CD4-positive, CD25-positive, alpha-beta regulatory T cell (primary cell): ENCODE measurements around the gene PRKCE. TPM values are rescaled to one million over a fixed set of nuclear protein-coding genes. Genes with fewer than 3 reads are reported as not detected.

Source experiments
- ATAC-seq, 2 donors: fragments of 150-1000 bp; cut with Tn5 transposase; one replicate each; pipeline ENCODE4 v1.10.0; 2021; ENCODE audit warnings: low read depth in 2 of 2, moderate number of reproducible peaks in 2 of 2, moderate library complexity in 1 of 2
- DNase-seq, 3 donors: peaks; one replicate each; pipeline versions ENCODE4 v3.0.0 to v3.0.0-alpha.2; 2012 to 2022; ENCODE audit warnings: mixed read lengths in 1 of 3
- H3K27ac ChIP-seq: one replicate; pipeline ENCODE4 v1.7.0; 2013; ENCODE audit warnings: mild to moderate bottlenecking, low read length; ENCODE audit not compliant: insufficient read depth, poor library complexity, severe bottlenecking
- H3K27me3 ChIP-seq: one replicate; pipeline ENCODE4 v1.7.0; 2013; ENCODE audit warnings: low read length; ENCODE audit not compliant: control insufficient read depth, insufficient read depth
- H3K36me3 ChIP-seq: one replicate; pipeline ENCODE4 v1.7.0; 2013; ENCODE audit warnings: mild to moderate bottlenecking, low read length, moderate library complexity; ENCODE audit not compliant: control insufficient read depth, insufficient read depth
- H3K4me1 ChIP-seq: 2 replicates; pipeline ENCODE4 v1.7.0; 2013; ENCODE audit warnings: mild to moderate bottlenecking, low read length; ENCODE audit not compliant: insufficient read depth, control insufficient read depth, poor library complexity, severe bottlenecking
- H3K4me3 ChIP-seq: one replicate; pipeline ENCODE4 v1.7.0; 2013; ENCODE audit warnings: low read depth, mild to moderate bottlenecking, low read length, moderate library complexity
- H3K9me3 ChIP-seq, 2 experiments: 1 replicate in 1 of 2; 2 replicates in 1 of 2; pipeline ENCODE4 v1.7.0; 2013; ENCODE audit warnings: low read length in 2 of 2, mild to moderate bottlenecking in 1 of 2, moderate library complexity in 1 of 2; ENCODE audit not compliant: control insufficient read depth in 2 of 2
- H3K27ac Mint-ChIP-seq, 3 donors: one replicate each; pipeline ENCODE4 v1.8.0; 2020 to 2022; ENCODE audit warnings: mild to moderate bottlenecking in 3 of 3, mixed read lengths in 3 of 3, moderate library complexity in 2 of 3
- H3K27me3 Mint-ChIP-seq: one replicate; pipeline ENCODE4 v1.8.0; 2022; ENCODE audit warnings: mild to moderate bottlenecking, mixed read lengths
- H3K36me3 Mint-ChIP-seq: one replicate; pipeline ENCODE4 v1.8.0; 2020; ENCODE audit warnings: mixed read lengths
- H3K4me1 Mint-ChIP-seq, 4 donors: one replicate each; pipeline ENCODE4 v1.8.0; 2020 to 2022; ENCODE audit warnings: mixed read lengths in 4 of 4, mild to moderate bottlenecking in 1 of 4
- H3K4me3 Mint-ChIP-seq, 4 donors: one replicate each; pipeline ENCODE4 v1.8.0; 2020 to 2022; ENCODE audit warnings: mild to moderate bottlenecking in 4 of 4, mixed read lengths in 4 of 4, moderate library complexity in 3 of 4
- H3K9me3 Mint-ChIP-seq, 7 donors: one replicate each; pipeline ENCODE4 v1.8.0; 2020 to 2022; ENCODE audit warnings: mixed read lengths in 7 of 7, mild to moderate bottlenecking in 3 of 7, moderate library complexity in 2 of 7
- polyA plus RNA-seq, 4 donors: library from polyadenylated mRNA; unstranded; fragments of 300-500 nt; fragmentation: Illumina TruSeq; gene quantifications; one replicate each; pipeline ENCODE4 v1.2.3, GENCODE V29; 2021
- total RNA-seq: library from RNA; stranded (reverse); gene quantifications from one replicate; pipeline ENCODE4 v1.2.3, GENCODE V29; 2022

PRKCE gene
- total and polyA plus RNA-seq, 5 donors from 2014 or later, result 0.78 to 16.5 (median 1.3) TPM

DNA sequence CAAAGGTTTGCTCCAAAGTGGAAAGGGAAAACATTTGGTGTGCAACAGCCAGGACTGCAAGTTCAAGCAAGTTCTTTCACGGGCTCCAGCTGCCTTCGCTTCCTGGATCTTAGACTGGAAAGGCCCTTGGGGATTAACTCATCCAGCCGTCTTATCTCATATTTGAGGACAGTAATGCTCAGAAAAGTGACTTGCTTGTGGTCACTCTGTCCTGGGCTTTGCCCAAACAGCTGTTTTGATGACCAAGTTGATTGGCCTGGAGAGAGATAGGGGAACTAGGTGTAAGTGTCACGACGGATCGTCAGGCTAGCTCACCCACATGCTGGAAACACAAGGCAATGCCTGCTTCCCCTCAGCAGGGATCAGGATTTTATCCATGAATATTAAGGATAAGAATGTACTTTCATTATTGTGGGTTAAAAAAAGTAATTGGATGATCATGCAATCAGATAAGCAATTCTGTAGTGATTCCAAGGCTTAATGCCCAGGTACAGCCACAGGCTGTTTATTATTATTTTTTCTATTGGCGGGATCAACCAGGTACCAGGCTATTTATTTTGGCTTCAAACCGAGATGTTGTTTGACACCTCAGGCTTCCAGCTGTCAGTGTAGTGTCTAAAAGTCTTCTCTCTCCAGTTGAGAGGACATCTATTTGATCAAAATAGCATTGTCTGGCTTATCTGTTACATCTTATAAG is 483.2 kb downstream of the PRKCE start:
- H3K9me3 ChIP-seq, result no peaks in the 10 kb centered on the region
- Mint-ChIP-seq H3K4me3 (no peak overlapping the region), H3K27me3 (peaks cover 4% of the 10 kb centered on the region), H3K36me3 (peaks cover 3% of the 10 kb centered on the region), H3K27ac (no peak overlapping the region), H3K4me1 (no peaks in the 10 kb centered on the region), H3K9me3 (no peaks in the 10 kb centered on the region)
- no peaks in the 10 kb centered on the region for H3K27me3 ChIP-seq
- H3K36me3 ChIP-seq, result no peaks in the 10 kb centered on the region
- ATAC-seq (no peak), DNase-seq (no peak)
- no peak overlapping the region for H3K4me3 ChIP-seq
- H3K4me1 ChIP-seq, result no peaks in the 10 kb centered on the region
- H3K27ac ChIP-seq, result no peak overlapping the region

DNA sequence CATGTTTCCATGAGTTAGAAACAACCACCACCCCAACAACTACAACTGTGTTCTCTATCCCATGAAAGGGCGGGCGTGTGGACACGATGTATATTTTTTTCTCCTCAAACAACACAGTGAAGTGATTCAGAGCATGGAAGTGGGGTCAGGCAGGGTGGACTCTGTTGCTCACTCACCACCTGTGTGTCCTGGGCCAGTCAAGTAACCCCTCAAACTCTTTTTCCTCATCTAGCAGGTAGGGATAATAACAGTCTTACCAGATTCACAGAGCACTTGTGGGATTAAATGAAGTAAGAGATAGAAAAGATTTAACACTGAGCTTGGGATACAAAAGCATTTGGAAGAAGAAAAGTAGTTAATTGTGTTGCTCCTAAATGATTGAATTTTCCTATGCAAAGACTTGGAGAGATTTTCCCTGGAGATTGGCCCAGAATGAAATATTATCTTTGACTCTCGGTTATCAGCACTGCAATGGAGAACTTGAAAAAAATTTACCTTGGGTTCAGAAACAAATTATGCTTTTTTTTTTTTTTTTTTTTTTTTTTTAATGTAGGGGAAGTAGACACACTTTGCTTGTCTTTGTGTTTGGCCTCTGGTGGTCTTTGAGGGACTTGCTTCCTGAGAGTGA is 483.9 kb downstream of the PRKCE start:
- no peaks in the 10 kb centered on the region for H3K27me3 ChIP-seq
- peaks cover 3% of the 10 kb centered on the region for H3K36me3 Mint-ChIP-seq
- no peak overlapping the region for H3K27ac ChIP-seq
- no peak overlapping the region for H3K27ac Mint-ChIP-seq
- H3K4me1 ChIP-seq, result no peaks in the 10 kb centered on the region
- H3K27me3 Mint-ChIP-seq, result peaks cover 9% of the 10 kb centered on the region
- H3K36me3 ChIP-seq, result no peaks in the 10 kb centered on the region
- DNase-seq (no peak), ATAC-seq (no peak)
- no peaks in the 10 kb centered on the region for H3K4me1 Mint-ChIP-seq
- no peak overlapping the region for H3K4me3 ChIP-seq
- H3K9me3 Mint-ChIP-seq, result no peaks in the 10 kb centered on the region
- H3K9me3 ChIP-seq, result no peaks in the 10 kb centered on the region
- no peak overlapping the region for H3K4me3 Mint-ChIP-seq

DNA sequence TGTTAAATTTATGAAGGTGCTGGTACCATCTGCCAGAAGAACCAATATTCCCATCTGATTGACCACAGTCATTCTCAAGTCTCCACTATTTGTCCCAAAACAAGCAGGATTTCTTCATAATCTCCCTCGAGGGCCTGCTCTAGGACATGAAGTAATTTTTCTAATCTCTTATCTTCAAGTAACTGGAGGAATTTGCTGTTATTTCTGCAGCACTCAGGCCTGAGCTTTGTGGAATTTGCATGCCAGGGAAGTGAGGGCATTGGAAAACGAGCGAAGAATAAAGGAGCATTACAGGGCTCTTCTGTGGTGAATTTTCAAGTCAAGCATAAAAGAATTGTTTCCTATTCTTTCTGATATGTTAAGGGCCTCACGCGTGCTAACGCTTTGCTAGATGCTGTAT is 484.5 kb downstream of the PRKCE start:
- peaks cover 3% of the 10 kb centered on the region for H3K36me3 Mint-ChIP-seq

DNA sequence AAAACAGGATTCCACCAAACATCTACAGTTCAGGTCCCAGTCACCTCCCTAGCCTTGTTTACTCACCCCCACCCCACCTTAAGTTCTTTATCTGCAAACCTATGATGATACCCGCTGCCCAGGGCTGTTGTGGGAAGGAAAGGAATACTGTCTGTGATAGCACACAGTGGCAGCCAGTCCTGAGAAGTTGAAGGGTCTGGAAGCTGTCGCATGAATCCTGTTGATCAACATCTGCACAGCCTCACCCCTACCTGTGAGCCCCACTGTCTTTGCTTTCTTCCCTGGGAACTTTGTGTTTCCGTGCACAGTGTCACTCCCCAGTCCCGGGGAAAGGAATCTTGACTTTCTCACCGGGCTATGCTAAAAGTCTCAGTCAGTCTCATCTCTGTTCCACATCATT is 485.0 kb downstream of the PRKCE start:
- peaks cover 3% of the 10 kb centered on the region for H3K36me3 Mint-ChIP-seq
- H3K27ac Mint-ChIP-seq, result no peak overlapping the region
- H3K27me3 Mint-ChIP-seq, result peaks cover 9% of the 10 kb centered on the region
- no peaks in the 10 kb centered on the region for H3K9me3 Mint-ChIP-seq
- no peaks in the 10 kb centered on the region for H3K4me1 Mint-ChIP-seq
- Histone ChIP-seq H3K36me3 (no peaks in the 10 kb centered on the region), H3K27ac (no peak overlapping the region), H3K27me3 (no peaks in the 10 kb centered on the region), H3K4me3 (no peak overlapping the region), H3K4me1 (no peaks in the 10 kb centered on the region), H3K9me3 (no peaks in the 10 kb centered on the region)
- no peak for ATAC-seq
- no peak overlapping the region for H3K4me3 Mint-ChIP-seq
- DNase-seq, result no peak

More for the DNA sequence above, 484.5 kb downstream of the PRKCE start:
- H3K9me3 Mint-ChIP-seq, result no peaks in the 10 kb centered on the region
- H3K4me1 Mint-ChIP-seq, result no peaks in the 10 kb centered on the region
- no peaks in the 10 kb centered on the region for H3K4me1 ChIP-seq
- no peak overlapping the region for H3K27ac Mint-ChIP-seq
- H3K27me3 Mint-ChIP-seq, result peaks cover 9% of the 10 kb centered on the region
- DNase-seq (no peak), ATAC-seq (no peak)
- no peak overlapping the region for H3K4me3 ChIP-seq
- no peaks in the 10 kb centered on the region for H3K27me3 ChIP-seq
- no peaks in the 10 kb centered on the region for H3K36me3 ChIP-seq
- H3K4me3 Mint-ChIP-seq, result no peak overlapping the region
- no peak overlapping the region for H3K27ac ChIP-seq
- H3K9me3 ChIP-seq, result no peaks in the 10 kb centered on the region

DNA sequence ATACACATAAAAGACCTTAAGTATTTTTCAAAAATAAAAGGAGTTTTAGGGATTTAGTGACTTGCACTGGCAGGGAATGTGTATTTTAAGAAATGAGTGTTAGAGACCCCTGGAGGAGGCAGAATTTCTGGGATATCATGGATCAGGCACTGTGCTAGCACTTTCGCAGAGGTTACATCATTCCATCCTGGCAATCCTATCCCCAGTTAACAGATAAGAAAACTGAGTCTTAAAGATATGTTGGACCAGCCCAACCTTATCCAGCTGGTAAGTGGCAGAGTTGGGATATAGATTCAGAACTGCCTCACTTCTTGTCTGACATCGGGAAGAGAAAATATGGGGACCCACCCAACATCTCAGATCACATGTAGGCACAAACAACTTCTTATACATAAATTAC is 485.5 kb downstream of the PRKCE start:
- DNase-seq (no peak), ATAC-seq (no peak)
- Mint-ChIP-seq H3K4me3 (no peak overlapping the region), H3K36me3 (peaks cover 3% of the 10 kb centered on the region), H3K27ac (no peak overlapping the region), H3K9me3 (no peaks in the 10 kb centered on the region), H3K4me1 (no peaks in the 10 kb centered on the region), H3K27me3 (peaks cover 9% of the 10 kb centered on the region)
- H3K36me3 ChIP-seq, result no peaks in the 10 kb centered on the region
- H3K27me3 ChIP-seq, result no peaks in the 10 kb centered on the region
- H3K4me1 ChIP-seq, result no peaks in the 10 kb centered on the region
- no peak overlapping the region for H3K4me3 ChIP-seq
- no peak overlapping the region for H3K27ac ChIP-seq
- no peaks in the 10 kb centered on the region for H3K9me3 ChIP-seq

DNA sequence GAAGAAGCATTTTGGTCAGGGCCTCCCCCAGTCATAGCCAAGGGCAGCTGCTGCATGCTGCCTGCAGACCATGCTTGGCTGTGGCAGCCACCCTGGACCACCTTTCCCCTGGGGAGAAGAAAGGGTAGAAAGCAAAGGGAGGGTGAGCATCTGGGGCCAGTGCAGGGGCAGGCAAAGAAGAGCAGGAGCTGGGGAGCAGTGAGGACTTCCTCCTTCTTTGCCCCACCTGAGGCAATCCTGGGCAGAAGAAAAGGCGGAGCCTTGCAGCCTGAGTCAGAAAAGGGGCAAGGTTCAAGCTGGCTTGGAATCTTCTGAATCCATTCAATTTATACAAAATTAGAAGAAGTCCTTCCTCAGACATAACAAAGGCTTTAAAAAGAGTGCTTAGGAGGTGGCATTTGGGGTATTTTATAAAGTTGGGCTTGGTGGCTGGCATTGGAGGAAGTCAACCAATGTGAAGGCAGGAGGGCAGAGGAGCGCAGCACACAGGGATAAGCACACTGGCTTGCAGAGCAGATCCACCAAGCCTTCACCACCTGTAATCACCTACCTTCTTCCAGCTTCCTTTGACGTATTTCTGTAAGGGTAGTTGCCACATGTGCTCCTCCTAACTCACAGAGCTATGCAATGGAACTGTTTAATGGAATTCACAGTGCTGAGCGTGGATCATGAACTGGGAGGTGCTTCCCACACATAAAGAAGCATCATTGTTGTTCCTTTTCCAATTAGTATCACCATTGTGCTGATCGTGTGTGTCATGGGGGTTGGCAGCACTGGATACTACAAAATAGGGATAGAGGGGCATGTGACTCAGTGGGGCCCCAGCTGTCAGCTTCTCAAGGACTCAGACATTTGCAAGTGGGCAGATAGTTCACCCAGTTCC is 491.3 kb downstream of the PRKCE start:
- Mint-ChIP-seq H3K36me3 (peaks cover 8% of the 10 kb centered on the region), H3K4me3 (no peak overlapping the region), H3K4me1 (peaks cover 0 to 2% (median 0%) of the 10 kb centered on the region in 4 donors), H3K9me3 (no peaks in the 10 kb centered on the region), H3K27ac (no peak overlapping the region), H3K27me3 (peaks cover 10% of the 10 kb centered on the region)
- H3K27ac ChIP-seq, result no peak overlapping the region
- no peak overlapping the region for H3K4me3 ChIP-seq
- DNase-seq (no peak), ATAC-seq (no peak)
- no peaks in the 10 kb centered on the region for H3K27me3 ChIP-seq
- H3K4me1 ChIP-seq, result no peaks in the 10 kb centered on the region
- no peaks in the 10 kb centered on the region for H3K9me3 ChIP-seq
- H3K36me3 ChIP-seq, result no peaks in the 10 kb centered on the region

DNA sequence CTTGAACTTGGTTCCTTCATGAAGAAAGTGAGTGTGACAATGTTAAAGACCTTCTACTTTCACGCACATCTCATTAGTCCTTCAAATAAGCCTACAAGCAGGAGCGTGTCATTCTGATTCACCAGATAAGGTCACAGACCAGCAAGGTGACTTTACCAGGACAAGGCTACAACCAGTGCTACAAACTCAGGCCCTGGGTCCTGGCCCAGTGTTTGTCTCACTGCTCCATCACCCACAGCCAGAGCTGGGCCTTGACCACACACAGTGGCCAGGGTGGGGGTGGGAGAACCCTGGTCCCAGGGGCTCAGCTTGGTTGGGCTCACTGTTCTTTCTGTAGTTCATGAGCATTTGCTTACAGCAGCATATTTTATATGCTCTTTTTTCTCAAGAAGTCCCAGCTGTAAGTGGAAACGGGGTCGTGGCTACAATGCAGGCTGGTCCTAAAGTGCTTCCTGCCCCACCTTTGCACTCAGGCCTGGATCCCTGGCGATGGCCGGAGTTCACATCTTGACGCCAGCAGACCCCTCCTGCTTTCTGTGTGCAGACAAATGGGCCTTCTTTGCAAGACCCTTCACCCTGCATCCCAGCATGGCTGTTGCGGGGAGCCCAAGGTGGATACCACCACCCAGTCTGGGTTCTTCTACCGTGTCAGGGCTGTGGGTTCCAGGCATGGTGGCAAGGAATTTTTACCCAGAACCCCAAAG is 492.1 kb downstream of the PRKCE start:
- H3K27ac Mint-ChIP-seq, result no peak overlapping the region
- DNase-seq, result no peak
- Histone ChIP-seq H3K9me3 (no peaks in the 10 kb centered on the region), H3K36me3 (no peaks in the 10 kb centered on the region), H3K4me3 (no peak overlapping the region), H3K27ac (no peak overlapping the region), H3K27me3 (no peaks in the 10 kb centered on the region), H3K4me1 (no peaks in the 10 kb centered on the region)
- ATAC-seq, result no peak
- peaks cover 0 to 2% (median 0%) of the 10 kb centered on the region in 4 donors for H3K4me1 Mint-ChIP-seq
- H3K9me3 Mint-ChIP-seq, result no peaks in the 10 kb centered on the region
- peaks cover 12% of the 10 kb centered on the region for H3K36me3 Mint-ChIP-seq
- H3K27me3 Mint-ChIP-seq, result peaks cover 10% of the 10 kb centered on the region
- no peak overlapping the region for H3K4me3 Mint-ChIP-seq
